A673 (cell line): ENCODE measurements around the gene MAPK11. TPM values are rescaled to one million over a fixed set of nuclear protein-coding genes. Genes with fewer than 3 reads are reported as not detected.

Source experiments
- BruUV-seq: library from RNA; stranded (reverse); fragments of 400-500 nt; replicated peaks from 2 replicates; lab custom pipeline; 2021; lab: Mats Ljungman, UMichigan
- CTCF ChIA-PET: fragments of 300-600 bp; sonication (Branson Sonifier 250); formaldehyde crosslinking; loops from one replicate; lab custom pipeline; 2022; ENCODE audit warnings: antibody characterized with exemption; lab: Charles Lee
- POLR2A ChIA-PET: fragments of 300-600 bp; sonication (Branson Sonifier 250); formaldehyde crosslinking; loops from one replicate; lab custom pipeline; 2022; ENCODE audit warnings: antibody characterized with exemption; ENCODE audit not compliant: low non-redundant PET; lab: Charles Lee
- DNase-seq: peaks from one replicate; pipeline ENCODE4 v3.0.0-alpha.2; 2015; ENCODE audit warnings: low spot score
- H3K27ac ChIP-seq: fragments of 200-600 bp; sonication (generic); 2 replicates; pipeline ENCODE4 v1.5.1; 2016; ENCODE audit warnings: mixed run types, low read depth, mild to moderate bottlenecking, mixed read lengths, antibody characterized with exemption, low read length; ENCODE audit not compliant: poor library complexity, severe bottlenecking
- H3K27me3 ChIP-seq: fragments of 200-600 bp; sonication (generic); replicated peaks from 2 replicates; pipeline ENCODE4 v1.6.1; 2017; ENCODE audit warnings: mixed run types, low read depth, mild to moderate bottlenecking, mixed read lengths, antibody characterized with exemption, low read length; ENCODE audit not compliant: insufficient read depth, poor library complexity
- H3K36me3 ChIP-seq: fragments of 200-600 bp; sonication (generic); 2 replicates; pipeline ENCODE4 v1.6.1; 2016; ENCODE audit warnings: mixed run types, mild to moderate bottlenecking, mixed read lengths, antibody characterized with exemption, low read length; ENCODE audit not compliant: insufficient read depth, poor library complexity, severe bottlenecking
- H3K4me1 ChIP-seq: fragments of 200-600 bp; sonication (generic); 2 replicates; pipeline ENCODE4 v1.6.1; 2017; ENCODE audit warnings: mixed run types, mild to moderate bottlenecking, mixed read lengths, antibody characterized with exemption, low read length; ENCODE audit not compliant: insufficient read depth, poor library complexity, severe bottlenecking
- H3K4me3 ChIP-seq: fragments of 200-600 bp; sonication (generic); 2 replicates; pipeline ENCODE4 v1.5.1; 2016; ENCODE audit warnings: low read depth, mixed run types, mild to moderate bottlenecking, mixed read lengths, low read length; ENCODE audit not compliant: poor library complexity, severe bottlenecking
- H3K9me3 ChIP-seq: fragments of 200-600 bp; sonication (generic); 2 replicates; pipeline ENCODE4 v1.6.1; 2016; ENCODE audit warnings: mixed run types, low read depth, mild to moderate bottlenecking, mixed read lengths, antibody characterized with exemption, low read length; ENCODE audit not compliant: poor library complexity, severe bottlenecking
- EZH2 ChIP-seq: fragments of 200-600 bp; sonication (generic); IDR thresholded peaks from 2 replicates; pipeline ENCODE4 v1.6.1; 2017; ENCODE audit warnings: borderline replicate concordance, low read depth, mild to moderate bottlenecking, mixed read lengths, antibody characterized with exemption, low read length; ENCODE audit not compliant: poor library complexity, severe bottlenecking
- intact Hi-C: fragments of 100-400 bp; cut with micrococcal nuclease; formaldehyde crosslinking; loops from one replicate; pipeline ENCODE4 v1.10.0; 2022; ENCODE audit not compliant: unreplicated experiment
- total RNA-seq: library from RNA; stranded (reverse); gene quantifications from 2 replicates; pipeline ENCODE4 v1.2.3, GENCODE V29; 2021
- TF ChIP-seq, protein P1 (sequence below): fragments of 300-800, 200-600 bp; sonication (generic); conservative IDR thresholded peaks from 2 replicates; pipeline ENCODE4 v1.5.1; 2017; ENCODE audit warnings: low read depth, mild to moderate bottlenecking, antibody characterized with exemption, low read length, moderate library complexity, mixed read lengths

MAPK11 gene
- total RNA-seq, 1 experiment from 2014 or later: 5.4 TPM

DNA sequence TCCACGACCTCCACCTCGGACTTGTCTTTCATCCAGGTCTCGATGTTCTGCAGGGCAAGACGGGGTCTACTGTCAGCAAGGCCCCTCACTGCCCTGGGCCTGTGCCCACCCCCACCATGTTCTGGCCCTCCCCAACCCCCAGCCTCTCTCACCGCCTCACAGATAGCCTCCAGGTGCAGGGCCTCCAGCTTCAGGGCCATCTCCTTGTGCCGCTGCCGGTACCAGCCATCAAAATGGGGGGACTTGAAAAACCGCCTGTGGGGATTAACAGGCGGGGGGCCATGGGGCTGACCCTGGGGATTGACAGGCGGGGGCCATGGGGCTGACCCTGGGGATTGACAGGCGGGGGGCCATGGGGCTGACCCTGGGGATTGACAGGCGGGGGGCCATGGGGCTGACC lies 42.2 kb upstream of the MAPK11 start:
- BruUV-seq: no TSS peak
- no peak for DNase-seq
- POLR2A ChIA-PET: interaction anchor here (0.6 kb wide), 1 partner anchor 263 kb away, joined by 3 read pairs; no protein-coding TSS in a partner anchor
- intact Hi-C loops: no loop called here
- H3K27ac ChIP-seq: no peak overlapping the region
- CTCF ChIA-PET: no interaction called here
- H3K27me3 ChIP-seq: no peaks in the 10 kb centered on the region
- peaks cover 8% of the 10 kb centered on the region for H3K4me1 ChIP-seq
- no peak overlapping the region for H3K4me3 ChIP-seq
- H3K36me3 ChIP-seq: no peaks in the 10 kb centered on the region
- TF ChIP-seq EZH2: no peak
- TF ChIP-seq, protein P1, sequence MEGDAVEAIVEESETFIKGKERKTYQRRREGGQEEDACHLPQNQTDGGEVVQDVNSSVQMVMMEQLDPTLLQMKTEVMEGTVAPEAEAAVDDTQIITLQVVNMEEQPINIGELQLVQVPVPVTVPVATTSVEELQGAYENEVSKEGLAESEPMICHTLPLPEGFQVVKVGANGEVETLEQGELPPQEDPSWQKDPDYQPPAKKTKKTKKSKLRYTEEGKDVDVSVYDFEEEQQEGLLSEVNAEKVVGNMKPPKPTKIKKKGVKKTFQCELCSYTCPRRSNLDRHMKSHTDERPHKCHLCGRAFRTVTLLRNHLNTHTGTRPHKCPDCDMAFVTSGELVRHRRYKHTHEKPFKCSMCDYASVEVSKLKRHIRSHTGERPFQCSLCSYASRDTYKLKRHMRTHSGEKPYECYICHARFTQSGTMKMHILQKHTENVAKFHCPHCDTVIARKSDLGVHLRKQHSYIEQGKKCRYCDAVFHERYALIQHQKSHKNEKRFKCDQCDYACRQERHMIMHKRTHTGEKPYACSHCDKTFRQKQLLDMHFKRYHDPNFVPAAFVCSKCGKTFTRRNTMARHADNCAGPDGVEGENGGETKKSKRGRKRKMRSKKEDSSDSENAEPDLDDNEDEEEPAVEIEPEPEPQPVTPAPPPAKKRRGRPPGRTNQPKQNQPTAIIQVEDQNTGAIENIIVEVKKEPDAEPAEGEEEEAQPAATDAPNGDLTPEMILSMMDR: no peak
- H3K9me3 ChIP-seq: no peaks in the 10 kb centered on the region

DNA sequence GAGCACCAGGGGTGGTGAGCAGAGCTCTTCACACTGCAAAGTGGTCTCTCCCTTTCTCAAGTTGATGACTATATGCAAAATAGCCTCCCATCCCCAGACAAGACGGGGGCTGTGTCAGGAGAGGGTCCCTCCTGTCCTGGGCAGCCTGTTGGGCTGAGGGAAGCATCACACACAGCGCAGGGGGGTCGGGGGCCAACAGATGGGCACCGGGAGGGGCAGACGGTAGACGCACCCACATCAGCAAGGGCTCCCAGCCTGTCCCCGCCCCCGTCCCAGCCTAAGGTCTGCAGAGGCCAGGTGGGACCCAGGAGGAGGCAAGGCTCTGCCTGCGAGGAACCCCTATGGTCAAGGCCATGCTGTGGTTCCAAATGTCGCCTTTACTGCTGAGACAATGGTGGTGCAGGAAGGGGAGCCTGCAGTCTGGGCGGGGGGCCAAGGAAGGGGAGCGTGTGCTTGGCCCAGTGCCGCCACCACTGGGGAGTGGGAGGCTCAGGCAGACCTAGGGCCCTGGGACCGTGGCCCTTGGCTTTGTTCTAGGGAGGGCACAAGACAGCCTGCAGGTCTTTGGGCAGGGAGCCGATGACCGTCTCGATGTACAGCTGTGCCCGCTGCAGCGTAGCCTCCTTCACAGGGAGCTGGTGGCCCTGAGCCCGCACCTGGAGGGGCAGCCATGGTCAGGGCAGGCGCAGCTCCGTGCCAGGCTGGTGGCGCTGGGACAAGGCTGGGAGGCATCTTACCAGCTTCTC lies 41.6 kb upstream of the MAPK11 start:
- no peaks in the 10 kb centered on the region for H3K36me3 ChIP-seq
- H3K27me3 ChIP-seq: no peaks in the 10 kb centered on the region
- no peak for DNase-seq
- no peak overlapping the region for H3K27ac ChIP-seq
- no peak overlapping the region for H3K4me3 ChIP-seq
- no TSS peak for BruUV-seq
- no peak for TF ChIP-seq EZH2
- TF ChIP-seq, protein P1: no peak
- ChIA-PET POLR2A (no interaction called here), CTCF (no interaction called here)
- intact Hi-C loops: no loop called here
- H3K4me1 ChIP-seq: peaks cover 8% of the 10 kb centered on the region
- no peaks in the 10 kb centered on the region for H3K9me3 ChIP-seq

DNA sequence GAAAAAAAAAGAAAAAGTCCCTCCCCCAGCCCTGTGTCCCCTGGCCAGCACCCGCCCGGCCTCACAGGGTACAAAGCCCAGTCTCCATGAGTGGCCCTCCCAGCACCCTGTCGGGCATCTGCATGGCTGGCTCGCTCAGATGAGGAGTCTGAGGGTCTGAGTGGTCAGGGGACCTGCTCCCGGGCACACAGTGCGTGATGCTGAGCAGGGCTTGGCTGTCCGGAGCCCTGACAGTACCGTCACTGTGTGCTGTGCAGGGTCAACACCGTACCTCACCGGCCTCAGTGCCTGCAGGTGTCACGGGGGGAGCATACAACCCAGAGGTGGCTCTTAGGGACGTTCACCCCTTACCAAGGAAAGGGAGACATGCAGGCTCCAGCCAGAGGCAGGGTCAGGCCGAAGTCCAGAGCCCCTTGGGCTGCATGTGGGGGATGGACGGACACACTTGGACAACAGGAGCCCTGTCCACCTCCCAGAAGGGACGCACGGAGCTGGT lies 40.8 kb upstream of the MAPK11 start:
- no TSS peak for BruUV-seq
- no peak for TF ChIP-seq EZH2
- TF ChIP-seq, protein P1: no peak
- Histone ChIP-seq H3K9me3 (no peaks in the 10 kb centered on the region), H3K27me3 (no peaks in the 10 kb centered on the region), H3K27ac (no peak overlapping the region), H3K36me3 (no peaks in the 10 kb centered on the region), H3K4me1 (peaks cover 8% of the 10 kb centered on the region), H3K4me3 (no peak overlapping the region)
- DNase-seq: no peak
- intact Hi-C loops: no loop called here
- ChIA-PET CTCF (no interaction called here), POLR2A (no interaction called here)
